ENCODE measurements around the gene NUDT17.
"Not testable (repeated sequence)": the region's sequence is repeated elsewhere in the genome, so short reads cannot be mapped to it uniquely, and the experiment has no call there.

Gene NUDT17, protein sequence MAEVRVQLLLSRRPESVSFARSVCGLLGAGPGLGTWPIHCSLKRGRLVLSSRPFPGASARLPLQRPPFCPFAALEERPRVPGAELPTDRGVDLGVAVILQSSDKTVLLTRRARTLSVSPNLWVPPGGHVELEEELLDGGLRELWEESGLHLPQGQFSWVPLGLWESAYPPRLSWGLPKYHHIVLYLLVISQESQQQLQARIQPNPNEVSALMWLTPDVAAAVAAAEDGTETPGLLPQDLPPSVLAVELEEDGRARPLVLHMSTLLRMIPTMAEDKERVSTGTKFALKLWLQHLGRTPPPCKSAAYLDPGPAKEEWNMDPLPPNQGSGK
- 1.6 to 3.7 (median 2.6) reads per million in 4 donors for total RNA-seq

DNA sequence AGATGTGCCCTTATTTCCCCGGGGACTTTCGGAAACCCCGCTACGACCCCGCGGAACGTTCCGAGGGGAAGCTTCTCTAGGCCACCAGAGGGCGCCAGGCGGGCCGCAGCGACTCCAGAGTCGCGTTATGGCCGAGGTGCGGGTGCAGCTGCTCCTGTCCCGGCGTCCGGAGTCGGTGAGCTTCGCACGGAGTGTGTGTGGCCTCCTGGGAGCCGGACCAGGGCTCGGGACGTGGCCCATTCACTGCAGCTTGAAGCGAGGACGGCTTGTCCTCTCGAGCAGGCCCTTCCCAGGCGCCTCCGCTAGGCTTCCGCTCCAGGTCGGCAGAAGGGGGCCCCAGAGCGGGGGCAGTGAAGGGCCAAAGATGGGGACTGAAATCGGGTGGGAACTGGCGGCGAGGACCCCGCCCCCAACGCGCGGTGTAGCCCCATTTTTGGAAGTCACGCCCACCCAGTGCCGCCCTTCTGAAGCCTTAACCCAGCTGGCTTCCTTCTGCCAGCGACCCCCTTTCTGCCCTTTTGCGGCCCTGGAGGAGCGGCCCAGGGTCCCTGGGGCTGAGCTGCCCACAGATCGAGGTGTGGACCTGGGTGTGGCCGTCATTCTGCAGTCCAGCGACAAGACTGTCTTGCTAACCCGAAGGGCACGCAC is at the start of gene NUDT17:
Gene NUDT17, plus strand, starts transcription at position 117 of the 648 bp plus-strand sequence. Its CDS starts 11 bp downstream, at position 128.
- DNase-seq = peak; percentile 56 to 75 (median 68)

DNA sequence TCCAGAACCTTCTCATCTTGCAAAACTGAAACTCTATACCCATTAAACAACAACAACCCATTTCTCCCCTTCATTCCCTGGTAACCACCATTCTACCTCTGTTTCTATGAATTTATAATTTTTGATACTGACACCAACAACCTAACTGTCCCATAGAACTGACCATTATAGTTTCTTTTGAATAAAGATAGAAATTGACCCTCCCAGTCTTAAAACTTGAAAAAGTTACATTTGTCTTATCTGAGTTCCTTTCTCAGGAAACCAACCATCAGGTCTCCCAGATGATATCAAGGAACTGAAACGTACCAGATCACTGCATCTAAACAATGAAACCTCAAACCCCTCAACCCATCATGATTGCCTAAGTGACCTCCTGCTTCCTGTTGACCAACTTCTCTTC is 48.7 kb upstream of the NUDT17 start:
- no peak for DNase-seq

DNA sequence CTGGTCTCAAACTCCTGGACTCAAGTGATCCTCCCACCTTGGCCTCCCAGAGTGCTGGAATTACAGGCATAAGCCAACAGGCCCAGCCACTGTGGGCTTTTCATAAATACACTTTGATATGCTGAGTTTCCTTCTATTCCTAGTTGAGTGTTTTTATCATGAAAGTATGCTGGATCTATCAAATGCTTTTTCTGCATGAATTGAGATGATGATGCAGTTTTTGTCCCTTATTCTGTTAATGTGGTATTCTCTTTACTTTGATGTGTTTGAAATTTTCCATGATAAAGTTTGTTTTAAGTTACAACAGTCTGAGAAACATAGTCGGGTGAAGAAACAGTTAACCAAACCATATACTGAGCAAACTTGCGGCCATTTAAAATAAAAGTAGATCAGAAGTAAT is 45.6 kb upstream of the NUDT17 start:
- no peak for DNase-seq

DNA sequence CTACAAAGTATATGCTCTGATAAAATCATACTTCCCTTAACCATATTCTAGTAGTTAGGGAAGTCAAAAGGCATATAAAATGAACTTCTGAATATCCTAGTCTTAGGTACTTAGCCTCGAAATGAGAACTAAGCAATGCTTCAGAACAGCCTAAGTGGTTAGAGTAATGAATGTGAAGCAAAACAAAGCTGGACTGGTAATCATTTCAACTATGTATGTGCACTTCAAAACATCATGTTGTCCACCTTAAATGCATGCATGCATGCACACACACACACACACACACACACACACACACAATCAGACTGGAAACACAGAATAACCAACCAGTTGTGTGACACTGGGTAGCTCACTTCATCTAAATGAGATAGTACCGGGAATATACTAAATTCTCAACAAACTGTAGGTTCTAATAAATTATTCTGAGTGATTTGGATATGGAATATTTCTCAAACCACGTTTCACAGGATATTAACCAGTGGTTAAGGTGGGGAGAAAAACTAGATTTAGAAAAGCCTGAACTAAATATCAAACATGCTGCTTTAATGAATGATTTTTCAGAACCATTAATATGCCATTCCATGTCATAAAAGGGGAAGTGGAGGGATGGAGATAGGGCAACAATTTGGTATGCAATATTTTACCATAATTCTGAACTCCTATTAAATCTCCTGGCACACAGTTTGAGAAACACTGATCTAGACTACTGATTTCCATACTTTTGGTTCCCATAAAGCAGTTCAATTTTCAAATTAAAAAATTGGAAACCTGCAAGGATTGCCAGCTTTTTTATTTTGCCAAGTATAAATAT is 41.0 kb upstream of the NUDT17 start:
- no peak for DNase-seq

DNA sequence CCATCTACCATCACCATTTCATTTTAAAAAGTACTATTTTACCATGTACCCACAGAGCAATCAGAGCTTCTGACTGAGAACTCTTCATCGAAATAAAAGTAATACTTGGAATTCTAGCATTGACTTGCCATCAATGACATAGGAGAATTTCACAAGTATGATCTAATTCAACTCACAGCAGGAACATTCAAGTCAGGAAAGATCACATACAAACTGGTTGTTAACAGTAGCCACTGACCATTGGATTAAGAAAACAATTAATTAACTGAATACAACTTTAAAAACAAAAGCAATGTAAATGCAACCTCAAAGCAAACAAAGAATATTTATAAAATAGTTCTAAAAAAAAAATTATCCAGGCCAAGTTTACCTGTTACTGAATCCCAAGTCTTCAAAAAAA is 40.4 kb upstream of the NUDT17 start:
- no peak for DNase-seq

DNA sequence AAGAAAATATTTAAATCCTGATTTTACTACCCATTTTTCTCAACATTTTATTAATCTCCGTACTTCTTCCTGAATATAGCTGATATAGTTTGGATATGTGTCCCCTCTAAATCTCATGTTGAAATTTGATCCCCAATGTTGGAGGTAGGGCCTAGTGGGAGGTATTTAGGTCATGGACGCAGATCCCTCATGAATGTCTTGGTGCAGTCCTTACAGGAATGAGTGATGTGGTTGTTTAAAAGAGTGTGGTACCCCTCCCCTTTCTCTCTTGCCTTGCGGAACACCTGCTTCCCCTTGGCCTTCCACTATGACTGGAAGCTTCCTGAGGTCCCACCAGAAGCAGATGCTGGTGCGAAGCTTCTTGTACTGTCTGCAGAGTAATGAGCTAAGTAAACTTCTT is 39.0 kb upstream of the NUDT17 start:
- DNase-seq = no peak

DNA sequence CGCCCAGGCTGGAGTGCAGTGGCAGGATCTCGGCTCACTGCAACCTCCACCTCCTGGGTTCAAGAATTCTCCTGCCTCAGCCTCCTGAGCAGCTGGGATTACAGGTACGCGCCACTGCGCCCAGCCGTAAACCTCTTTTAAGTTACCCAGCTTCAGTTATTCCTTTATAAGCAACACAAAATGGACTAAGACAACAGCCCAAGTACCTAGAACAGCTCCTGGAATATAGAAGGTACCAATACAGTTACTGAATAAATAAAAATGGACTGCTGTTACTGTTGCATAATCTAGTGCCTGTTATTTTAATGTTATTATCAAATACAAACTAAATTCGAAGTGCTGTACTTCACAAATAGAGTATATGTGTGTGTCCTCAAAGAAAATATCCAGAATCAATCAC is 38.6 kb upstream of the NUDT17 start:
- no peak for DNase-seq

DNA sequence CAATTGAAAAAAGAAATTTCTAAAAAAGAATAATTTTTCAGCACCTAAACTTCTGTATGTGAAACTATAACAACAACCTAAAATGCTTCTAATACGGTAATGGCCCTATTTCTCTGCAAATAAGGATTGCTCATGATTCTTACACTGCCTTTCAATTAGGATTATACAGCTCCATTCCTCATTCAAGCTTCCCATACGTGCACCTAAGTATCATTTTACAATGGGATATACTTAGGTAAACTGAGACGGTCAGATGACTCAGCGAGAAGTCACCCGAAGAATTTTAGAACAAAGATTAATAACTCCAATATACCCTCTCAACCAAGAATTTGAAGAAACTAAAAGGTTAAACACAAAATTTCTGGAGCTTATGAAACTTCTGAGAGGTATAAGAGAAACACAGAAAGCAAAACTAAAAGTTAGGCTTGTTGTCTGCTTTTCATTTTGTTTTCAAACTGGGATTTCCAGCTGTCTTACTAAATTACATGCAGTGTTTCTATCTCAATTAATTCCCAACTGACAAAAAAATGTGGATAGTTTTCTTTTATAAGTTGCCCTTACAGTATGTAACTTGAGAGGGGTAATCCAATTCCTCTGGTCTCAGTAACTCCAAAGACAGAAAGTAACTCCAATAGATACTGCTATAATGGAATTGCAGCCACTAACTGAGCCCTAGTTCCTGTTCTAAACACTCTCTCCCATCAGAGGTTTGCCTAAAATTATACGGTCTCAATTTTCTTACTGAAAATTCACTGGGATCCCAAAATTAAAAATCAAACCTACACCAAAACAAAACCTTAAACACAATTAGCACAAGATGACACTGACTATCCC is 32.2 kb upstream of the NUDT17 start:
- DNase-seq = not testable (repeated sequence)

DNA sequence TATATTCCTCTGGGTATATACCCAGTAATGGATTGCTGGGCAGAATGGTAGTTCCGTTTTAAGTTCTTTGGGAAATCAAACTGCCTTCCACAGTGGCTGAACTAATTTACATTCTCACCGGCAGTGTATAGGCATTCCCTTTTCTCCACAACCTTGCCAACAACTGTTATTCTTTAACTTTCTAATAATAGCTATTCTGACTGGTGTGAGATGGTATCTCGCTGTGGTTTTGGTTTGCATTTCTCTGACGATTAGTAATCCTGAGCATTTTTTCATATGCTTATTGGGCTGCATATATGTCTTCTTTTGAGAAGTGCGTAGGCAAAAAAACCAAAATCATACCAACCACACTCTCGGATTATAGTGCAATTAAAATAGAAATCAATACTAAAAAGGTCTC is 27.3 kb upstream of the NUDT17 start:
- DNase-seq = not testable (repeated sequence)

DNA sequence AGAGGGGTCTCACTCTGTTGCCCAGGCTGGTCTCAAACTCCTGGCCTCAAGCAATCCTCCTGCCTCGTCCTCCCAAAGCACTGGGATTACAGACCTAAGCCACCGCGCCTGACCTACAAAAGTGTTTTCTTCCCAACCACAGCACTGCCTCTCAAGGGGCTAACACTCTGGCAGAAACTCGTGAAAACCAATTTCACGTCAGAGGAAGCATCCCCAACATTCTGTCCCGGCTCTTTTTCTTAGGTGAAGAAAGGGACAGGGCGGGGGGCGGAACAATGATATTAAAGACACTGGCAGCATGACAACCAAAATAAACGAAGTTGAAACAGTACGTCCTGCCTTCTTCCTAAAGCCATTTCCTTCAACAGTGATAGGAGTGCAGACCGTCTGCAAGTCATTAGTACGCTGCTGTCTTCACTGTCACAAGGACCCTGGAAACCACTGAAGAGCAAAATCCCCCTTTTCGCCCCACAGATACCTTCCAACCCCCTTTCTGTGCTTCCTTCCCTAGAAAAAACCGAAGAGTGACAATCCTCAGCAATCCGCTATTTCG is 22.6 kb upstream of the NUDT17 start:
- not testable (repeated sequence) for DNase-seq

DNA sequence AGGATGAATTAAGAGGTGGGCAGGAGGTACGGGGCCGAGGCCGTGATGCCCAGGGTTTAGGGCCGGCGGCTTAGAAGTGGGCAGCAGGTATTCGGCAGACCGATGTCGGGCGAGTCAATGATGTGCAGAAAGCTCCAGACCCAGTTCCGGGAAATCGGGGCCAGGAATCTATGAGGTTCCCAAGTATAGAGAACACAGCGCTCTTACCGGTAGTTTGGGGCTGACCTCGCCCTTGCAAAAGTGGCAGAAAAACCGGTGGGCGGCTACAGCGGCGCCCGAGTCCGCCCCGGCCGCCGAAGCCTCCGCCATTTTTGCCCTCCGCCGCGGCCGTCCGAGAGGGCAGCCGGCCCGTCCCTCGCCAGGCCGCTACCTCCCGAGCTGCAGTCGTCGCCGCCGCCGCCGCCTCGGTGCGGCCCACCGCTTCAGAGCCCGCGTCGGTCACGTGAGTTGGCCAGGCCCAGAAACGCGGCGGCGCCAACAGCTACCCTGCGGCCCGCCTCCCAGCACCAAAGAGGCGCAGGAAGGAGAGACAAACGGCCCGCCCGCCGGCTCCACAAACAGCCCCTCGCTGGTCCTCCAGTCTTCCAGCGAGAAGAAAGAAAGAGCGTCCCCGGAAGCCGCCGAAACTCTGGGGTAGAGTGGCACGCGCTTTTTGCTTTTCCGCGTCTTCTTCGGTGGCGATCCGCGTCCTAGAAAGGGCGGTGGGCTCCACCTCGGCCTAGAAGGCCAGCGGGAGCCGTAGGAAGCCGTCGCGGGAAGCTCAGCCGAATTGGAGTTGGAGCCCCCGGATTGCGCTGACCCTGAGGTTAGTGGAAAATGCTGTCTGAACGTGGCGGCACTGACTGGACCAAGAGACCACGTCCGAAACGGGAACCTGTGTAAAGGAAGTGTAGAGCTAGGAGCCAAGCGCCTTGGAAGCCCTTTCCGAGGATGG is 21.6 kb upstream of the NUDT17 start, which contains the start of the genes POLR3C and RNF115:
Gene POLR3C, plus strand, starts transcription at position 636 of the 934 bp plus-strand sequence. CDS start 1,577 bp downstream, outside the sequence.
Gene RNF115, minus strand, starts transcription at position 531 of the 934 bp plus-strand sequence. Its CDS starts 222 bp downstream, at position 309.
- DNase-seq = peak; percentile 69 to 91 (median 80)

DNA sequence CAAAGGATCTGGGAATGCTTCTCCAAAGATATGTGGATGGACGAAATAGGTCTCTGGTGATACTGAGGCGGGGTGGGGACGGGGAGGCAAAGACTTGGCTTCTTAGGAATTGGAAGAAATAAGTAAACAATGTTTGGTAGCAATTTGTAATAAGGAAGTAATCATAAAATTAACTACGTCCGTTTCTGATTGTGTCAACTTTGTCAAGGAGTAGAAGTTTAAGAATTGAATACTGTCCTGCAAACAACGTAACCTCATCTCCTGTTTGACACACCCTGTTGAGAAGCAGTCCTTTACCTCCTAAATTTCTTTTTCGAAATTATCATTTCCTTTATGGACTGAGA is 21.0 kb upstream of the NUDT17 start:
- DNase-seq = peak in 1 of 5 donors; percentile 8

DNA sequence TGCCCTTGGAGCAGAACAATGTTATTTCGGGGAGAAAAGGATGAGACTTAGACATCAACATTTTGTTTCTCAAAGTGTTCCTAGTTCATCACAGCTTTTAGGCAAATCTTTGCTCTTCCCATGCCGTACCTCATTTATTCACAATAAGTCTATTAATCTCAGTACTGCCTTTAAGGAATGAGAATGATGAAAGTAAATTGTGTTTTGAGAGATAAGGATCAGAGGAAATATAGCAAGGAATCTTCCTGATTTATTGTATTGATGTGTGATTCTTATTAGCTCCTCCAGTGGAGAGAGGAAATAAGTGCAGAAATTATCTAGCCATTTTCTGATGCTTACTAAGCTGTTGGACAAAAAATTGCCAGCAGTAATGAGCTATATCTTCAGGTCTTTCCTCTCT is 19.4 kb upstream of the NUDT17 start:
- no peak for DNase-seq

DNA sequence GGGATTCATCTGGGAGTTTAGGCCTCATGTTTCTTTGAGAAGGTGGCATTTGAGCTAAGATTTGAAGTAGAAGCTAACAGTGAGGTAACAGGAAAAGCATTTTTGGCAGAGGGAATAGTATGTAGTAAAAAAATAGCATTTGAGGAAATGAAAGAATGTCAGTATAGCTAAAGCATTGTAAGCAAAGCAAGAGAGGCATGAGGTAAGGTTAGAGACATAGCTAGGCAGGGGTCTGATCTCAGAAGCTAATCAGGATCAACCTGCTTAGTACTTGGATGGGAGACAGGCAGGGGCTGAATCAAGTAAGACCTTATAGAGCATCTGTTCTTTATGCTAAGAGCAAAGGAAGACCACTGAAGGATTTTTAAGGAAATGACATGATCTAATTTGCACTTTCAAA is 17.5 kb upstream of the NUDT17 start:
- DNase-seq = no peak

DNA sequence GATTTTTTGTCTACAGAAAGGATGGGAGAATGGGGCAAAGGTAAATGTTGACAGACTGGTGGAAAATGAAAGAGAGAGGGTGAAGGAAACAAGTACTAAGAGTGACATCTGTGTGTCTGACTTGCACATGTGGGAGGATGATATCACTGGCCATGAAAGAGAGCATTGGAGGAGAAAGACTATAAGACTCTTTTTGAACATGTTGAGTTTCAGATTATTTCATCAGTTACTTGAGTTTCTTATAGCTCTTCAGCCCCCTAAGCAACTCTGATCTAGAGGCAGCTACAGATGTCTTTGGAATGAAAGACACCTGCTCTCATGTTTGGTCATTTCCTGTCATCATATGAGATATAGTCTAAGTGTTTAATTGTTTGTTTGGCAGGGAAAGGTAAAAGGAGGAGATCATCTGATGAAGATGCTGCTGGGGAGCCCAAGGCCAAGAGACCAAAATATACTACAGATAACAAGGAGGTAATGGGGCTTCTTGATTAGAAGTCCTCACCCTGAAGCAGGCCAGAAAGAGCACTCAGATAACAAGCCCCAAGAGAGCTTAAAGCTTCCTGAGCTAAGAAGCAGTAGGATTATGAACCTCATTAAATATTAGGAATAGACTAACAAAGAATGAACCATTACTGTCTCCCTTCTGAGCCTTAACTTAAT is 16.9 kb upstream of the NUDT17 start:
- DNase-seq = peak in 1 of 5 donors; percentile 45

DNA sequence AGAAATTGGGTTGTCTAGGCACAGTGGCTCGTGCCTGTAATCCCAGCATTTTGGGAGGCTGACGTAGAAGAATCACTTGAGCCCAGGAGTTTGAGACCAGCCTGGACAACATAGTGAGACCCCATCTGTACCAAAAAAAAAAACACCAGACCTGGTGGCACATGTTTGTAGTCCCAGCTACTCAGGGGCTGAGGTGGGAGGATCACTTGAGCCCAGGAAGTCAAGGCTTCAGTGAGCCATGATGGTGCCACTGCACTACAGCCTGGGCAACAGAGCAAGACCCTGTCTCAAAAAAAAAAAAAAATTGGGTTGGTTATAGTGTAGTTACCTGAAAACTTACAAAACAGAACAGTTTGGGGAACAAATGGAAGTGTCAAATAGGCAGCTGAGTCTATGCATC is 14.6 kb upstream of the NUDT17 start:
- not testable (repeated sequence) for DNase-seq

DNA sequence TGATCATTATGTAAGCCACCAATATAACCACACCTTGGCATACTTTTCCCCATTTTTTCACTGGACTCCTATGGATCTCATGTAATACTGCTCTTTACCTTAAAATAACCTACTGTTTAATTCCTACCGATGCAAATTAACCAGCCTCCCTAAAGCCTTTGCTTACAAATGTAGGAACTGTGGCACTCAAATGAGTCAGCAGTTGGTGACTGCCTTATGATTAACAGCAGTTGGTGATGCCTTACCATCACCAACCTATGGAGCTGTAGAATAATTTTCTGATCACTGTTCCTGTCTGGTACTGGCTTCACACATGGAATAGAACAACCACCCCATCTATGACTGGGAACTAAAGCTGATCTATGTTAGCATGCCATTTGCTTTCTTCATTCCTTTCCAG is 7.8 kb upstream of the NUDT17 start:
- no peak for DNase-seq

DNA sequence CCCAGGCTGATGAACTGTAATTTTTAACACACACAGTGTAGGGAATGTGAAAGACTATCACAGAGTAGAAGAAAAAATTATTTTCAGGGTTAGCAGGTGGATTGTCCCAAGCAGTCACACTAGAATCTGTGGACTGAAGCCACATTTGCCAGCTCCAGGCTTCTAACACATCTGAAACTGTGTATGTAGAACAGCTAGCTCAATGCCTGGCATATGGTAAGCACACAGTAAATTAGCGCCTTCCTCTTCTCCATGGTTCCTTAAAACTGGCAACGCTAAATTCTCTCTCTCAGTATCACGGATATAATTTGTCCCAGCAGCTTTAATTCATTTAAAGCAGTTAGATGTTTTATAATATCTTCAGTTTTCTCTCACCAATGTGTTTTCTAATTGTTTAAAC is 2.4 kb upstream of the NUDT17 start:
- no peak for DNase-seq

DNA sequence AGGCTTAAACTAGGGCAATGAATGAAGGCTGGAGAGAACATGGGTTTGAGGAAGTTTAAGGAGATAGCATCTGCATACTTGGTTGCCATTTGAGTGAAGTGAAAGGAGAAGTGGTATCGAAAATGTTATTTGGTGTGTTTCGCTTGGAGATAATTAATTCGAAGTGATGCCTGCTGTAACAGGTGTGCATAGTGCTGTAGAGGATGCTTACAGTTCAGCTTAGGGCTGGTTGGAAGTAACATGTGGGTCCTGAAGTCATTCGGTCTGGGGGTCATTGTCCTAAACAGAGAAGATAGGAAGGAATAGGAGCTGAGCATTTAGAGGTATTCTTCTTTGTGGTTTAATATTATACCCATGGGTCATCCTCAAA is 301 bp upstream of the NUDT17 start:
- no peak for DNase-seq

DNA sequence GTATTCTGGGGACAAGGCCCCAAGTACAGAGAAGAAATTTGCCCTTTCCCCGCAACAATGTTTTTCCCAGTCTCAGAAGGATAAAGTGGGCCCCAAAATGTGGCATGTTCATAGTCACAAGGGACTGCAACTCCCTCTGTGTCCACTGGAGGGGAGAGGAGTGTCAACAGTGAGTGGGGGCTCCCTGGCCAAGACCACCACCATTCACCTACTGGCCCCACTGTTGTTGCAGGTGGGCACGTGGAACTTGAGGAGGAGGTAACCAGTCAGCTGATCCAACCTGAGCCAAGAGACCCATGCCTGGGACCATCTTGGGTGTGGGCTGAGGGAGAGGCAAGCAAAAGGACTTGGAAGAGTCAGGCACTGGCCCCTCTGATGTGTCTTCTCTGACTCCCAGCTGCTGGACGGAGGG is 777 bp downstream of the NUDT17 start:
- peak in 3 of 5 donors; percentile 10 to 33 (median 21) for DNase-seq

All from T-helper 1 cell (primary cell).